ENCODE measurements around the gene KDM1A.

- TF ChIP-seq CTCF (IDR thresholded peaks at IDR 0.05; ENCODE audit: low read depth, low read length, missing input control) (no peak), GABPA (IDR thresholded peaks at IDR 0.05 in 1 of 2, conservative IDR thresholded peaks at IDR 0.05 in 1 of 2) (no peak), ATF3 (IDR thresholded peaks at IDR 0.05) (no peak), RAD21 (IDR thresholded peaks at IDR 0.05) (no peak), JUND (IDR thresholded peaks at IDR 0.05) (no peak), FOXA1 (IDR thresholded peaks at IDR 0.05) (no peak), TAF1 (conservative IDR thresholded peaks at IDR 0.05) (no peak), HNF4A (conservative IDR thresholded peaks at IDR 0.05) (no peak), EGR1 (IDR thresholded peaks at IDR 0.05; ENCODE audit: low read depth in 2 of 2) (no peak), MAX (IDR thresholded peaks at IDR 0.05) (no peak), REST (IDR thresholded peaks at IDR 0.05) (no peak), ZBTB33 (IDR thresholded peaks at IDR 0.05) (no peak), SP1 (IDR thresholded peaks at IDR 0.05) (no peak)
These were observed 46.1 kb downstream of the KDM1A start for GRCh38 chr1:23065385-23065784.
